GDM1 (cell line): ENCODE results near the gene TMEM150C.
"Not testable (repeated sequence)": the region's sequence is repeated elsewhere in the genome, so short reads cannot be mapped to it uniquely, and the experiment has no call there.

ENCODE experiments used
- DNase-seq: peaks from one replicate; lab custom pipeline; 2025; lab: John Stamatoyannopoulos, UW

TMEM150C gene

GRCh38 chr4:82473621-82474164 is 88.1 kb downstream of the TMEM150C start:
- DNase-seq: no peak

- DNase-seq: not testable (repeated sequence)
These were observed 88.7 kb downstream of the TMEM150C start for GRCh38 chr4:82473080-82473479.

GRCh38 chr4:82469791-82470345 is 91.9 kb downstream of the TMEM150C start:
- DNase-seq: peak; percentile 4

- DNase-seq: no peak
These were observed 94.3 kb downstream of the TMEM150C start for GRCh38 chr4:82467471-82467870.

GRCh38 chr4:82463221-82463620 is 98.6 kb downstream of the TMEM150C start:
- DNase-seq: no peak

- DNase-seq: peak; percentile 57
These were observed 99.4 kb downstream of the TMEM150C start for GRCh38 chr4:82462415-82462831.

- DNase-seq: no peak
These were observed 100.1 kb downstream of the TMEM150C start for GRCh38 chr4:82461710-82462109.

- no peak for DNase-seq
These were observed 103.1 kb downstream of the TMEM150C start for GRCh38 chr4:82458729-82459128.

GRCh38 chr4:82457266-82457665 is 104.5 kb downstream of the TMEM150C start:
- no peak for DNase-seq

GRCh38 chr4:82452026-82452425 is 109.8 kb downstream of the TMEM150C start:
- DNase-seq: no peak

GRCh38 chr4:82450966-82451755 is 110.6 kb downstream of the TMEM150C start:
- DNase-seq: no peak

- DNase-seq: no peak
These were observed 113.9 kb downstream of the TMEM150C start for GRCh38 chr4:82447886-82448285.

- DNase-seq: no peak
These were observed 122.7 kb downstream of the TMEM150C start for GRCh38 chr4:82439088-82439487.

- DNase-seq: no peak
These were observed 124.3 kb downstream of the TMEM150C start for GRCh38 chr4:82437285-82438005.

- no peak for DNase-seq
These were observed 125.0 kb downstream of the TMEM150C start for GRCh38 chr4:82436780-82437179.

GRCh38 chr4:82436130-82436529 is 125.7 kb downstream of the TMEM150C start:
- DNase-seq: no peak

GRCh38 chr4:82434949-82435348 is 126.8 kb downstream of the TMEM150C start:
- DNase-seq: no peak

- DNase-seq: no peak
These were observed 128.0 kb downstream of the TMEM150C start for GRCh38 chr4:82433791-82434190.
